Stimulated activated CD4-positive, alpha-beta T cell treated with anti-CD3 and anti-CD28 coated beads, Interleukin-2, amount 100 ng/mL, for 48 hours (primary cell): Measurements from ENCODE around the gene MFN1.
"Not testable (repeated sequence)": the region's sequence is repeated elsewhere in the genome, so short reads cannot be mapped to it uniquely, and the experiment has no call there.

Experiments
- DNase-seq, 2 donors: peaks; one replicate each; pipeline ENCODE4 v3.0.0-alpha.2; 2020

Gene MFN1

DNA sequence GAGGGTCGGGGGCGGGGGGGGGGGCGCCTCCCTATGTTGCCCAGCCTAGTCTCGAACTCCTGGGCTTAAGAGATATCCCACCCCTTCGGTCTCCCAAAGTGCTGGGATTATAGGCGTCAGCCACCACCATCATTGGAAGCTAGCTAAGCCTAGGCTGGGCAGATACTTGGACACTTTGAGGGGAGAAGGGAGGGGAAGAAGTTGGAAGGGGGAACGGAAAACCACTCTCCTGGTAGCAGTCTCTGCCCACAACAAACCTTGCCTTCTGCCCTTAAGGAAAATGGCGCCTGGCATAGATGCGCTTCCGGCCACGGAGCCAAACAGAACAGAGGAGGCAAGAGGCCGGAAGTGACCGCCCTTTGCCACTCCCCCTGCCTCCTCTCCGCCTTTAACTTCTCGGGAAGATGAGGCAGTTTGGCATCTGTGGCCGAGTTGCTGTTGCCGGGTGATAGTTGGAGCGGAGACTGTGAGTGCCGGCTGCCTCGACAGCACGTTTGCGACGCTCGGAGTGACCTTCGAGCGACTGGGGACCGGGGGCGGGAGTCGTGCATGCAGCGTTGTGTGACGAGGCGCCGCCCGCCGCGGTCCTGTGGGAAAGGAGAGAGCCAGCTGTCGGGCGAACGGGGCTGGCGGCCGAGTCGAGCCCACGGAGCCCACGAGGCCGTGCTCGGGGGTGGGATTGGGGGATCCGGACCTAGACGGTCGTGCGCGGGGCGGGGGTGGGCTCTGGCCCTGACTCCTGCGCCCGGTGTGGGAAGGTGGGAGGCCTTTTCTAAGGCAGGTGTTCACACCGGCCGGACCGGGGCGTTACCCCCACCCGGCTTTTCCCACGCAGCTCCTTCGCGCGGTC is at the start of gene MFN1:
Gene MFN1 (plus strand): TSS at position 365 of the 850 bp plus-strand sequence. CDS start 1,143 bp downstream, outside the sequence.
- peak; percentile 74 to 77 for DNase-seq

DNA sequence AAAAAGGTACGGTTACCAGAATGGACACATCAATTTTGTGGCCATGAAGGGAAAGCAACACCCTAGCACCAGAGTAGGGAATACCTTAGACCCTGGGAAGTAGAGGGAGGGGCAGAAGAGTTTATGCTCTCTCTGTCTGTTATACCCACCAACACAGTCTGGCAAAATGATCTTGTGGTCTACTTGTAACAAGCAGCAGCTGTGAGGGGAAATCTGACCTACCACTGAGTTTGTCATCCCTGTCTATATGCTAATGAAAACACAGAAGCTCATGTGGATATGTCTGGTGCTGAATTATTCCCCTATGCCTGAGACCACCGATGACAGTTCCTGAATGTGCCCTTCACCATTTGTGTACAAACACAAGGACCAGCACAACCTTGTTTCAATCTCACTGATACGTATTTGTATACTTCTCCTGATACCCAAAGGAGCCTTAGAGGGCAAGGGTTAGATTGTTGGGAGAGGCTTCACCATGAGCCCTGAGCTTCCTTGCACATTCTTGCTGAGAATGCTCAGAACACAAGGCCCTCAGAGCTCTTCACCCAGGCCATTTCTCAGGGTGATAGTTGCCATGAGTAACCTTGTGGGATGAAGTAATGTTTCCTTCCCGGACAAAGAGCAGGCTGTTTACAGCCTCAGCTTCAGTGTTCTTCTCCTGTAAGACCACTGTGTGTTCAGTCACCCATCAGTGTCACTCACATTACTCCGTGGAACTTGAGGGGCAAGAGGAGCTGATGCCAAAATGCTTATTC is 49.4 kb upstream of the MFN1 start:
- DNase-seq = no peak

- no peak for DNase-seq
Observed at GRCh38 chr3:179299316-179299715, 48.2 kb upstream of the MFN1 start.

GRCh38 chr3:179299999-179300613 is 47.4 kb upstream of the MFN1 start:
- no peak for DNase-seq

GRCh38 chr3:179301645-179302044 is 45.9 kb upstream of the MFN1 start:
- no peak for DNase-seq

GRCh38 chr3:179302111-179302510 is 45.4 kb upstream of the MFN1 start:
- DNase-seq = no peak

DNA sequence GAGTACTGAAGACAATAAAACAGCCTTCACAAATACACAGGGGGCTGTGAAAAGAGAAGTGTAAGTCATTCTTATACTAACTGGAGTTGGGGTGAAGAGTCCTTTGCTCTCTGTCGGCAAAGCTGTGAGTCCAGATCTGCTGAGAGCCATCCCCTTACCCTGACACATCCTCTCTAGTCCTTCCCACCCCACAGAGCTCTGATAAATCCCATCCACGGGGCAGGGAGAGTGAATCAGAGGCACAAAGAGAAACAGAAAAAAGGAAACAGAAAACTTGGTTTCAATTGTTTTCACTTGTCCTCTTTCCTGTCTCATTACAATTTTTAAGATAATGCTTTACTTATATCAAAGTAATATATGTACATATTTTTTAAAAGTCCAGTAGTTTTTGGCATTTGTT is 42.9 kb upstream of the MFN1 start:
- DNase-seq = no peak

DNA sequence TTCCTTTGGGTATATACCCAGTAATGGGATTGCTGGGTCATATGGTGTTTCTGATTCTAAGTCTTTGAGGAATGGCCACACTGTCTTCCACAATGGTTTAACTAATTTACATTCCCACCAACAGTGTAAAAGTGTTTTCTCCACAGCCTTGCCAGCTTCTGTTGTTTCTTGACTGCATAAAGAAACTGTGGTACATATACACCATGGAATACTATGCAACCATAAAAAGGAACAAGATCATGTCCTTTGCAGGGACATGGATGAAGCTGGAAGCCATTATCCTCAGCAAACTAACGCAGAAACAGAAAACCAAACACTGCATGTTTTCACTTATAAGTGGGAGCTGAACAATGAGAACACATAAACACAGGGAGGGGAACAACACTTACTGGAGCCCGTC is 40.1 kb upstream of the MFN1 start:
- DNase-seq = not testable (repeated sequence)

DNA sequence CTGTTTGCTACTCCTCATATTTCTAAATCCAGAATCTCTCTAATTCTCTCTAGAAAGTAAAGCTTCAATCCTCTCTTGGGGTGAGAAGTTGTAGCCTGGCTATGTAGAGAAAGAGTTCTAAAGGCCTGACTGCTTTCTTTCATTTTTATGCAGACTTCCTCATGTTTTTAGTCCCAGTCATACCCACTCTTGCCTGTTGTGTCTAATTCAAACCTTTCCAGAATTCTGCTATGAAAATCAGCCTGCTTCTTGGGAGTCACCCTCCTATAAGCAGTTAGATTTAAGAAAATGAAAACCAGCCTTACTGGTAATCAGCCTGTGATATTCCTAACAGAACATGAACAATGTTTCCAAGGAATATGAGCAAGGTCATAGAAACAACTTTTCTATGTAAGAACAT is 39.5 kb upstream of the MFN1 start:
- DNase-seq = no peak

GRCh38 chr3:179309225-179310078 is 38.1 kb upstream of the MFN1 start:
- DNase-seq = no peak

GRCh38 chr3:179318876-179319275 is 28.6 kb upstream of the MFN1 start:
- no peak for DNase-seq

DNA sequence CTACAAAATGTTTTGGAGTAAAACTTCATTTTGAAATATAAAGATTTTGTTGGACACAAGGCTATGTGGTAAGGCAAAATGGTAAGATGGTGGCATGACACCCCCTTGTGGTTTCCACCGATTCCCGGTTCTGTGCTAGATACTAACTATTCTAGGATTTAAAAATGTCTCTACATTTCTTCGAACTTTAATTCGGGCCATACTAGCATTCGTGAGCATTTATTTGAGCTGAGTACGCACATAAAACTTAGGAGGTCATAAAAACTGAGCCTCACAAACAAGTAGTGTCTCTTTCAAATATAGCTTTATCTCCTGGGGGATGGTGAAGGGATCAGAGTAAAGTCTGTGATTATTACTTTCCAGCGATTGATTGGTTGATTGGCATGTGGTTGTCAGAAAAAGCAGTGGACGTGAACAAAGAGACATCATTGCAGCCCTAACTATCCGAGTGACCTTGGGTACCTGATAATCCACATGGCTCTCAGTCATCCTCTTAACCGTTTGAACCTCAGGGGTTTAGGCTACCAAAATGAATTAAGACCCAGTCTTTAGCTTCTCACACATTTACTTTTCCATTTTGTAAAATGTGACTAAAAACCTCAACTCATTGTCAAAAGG is 25.7 kb upstream of the MFN1 start:
- no peak for DNase-seq

DNA sequence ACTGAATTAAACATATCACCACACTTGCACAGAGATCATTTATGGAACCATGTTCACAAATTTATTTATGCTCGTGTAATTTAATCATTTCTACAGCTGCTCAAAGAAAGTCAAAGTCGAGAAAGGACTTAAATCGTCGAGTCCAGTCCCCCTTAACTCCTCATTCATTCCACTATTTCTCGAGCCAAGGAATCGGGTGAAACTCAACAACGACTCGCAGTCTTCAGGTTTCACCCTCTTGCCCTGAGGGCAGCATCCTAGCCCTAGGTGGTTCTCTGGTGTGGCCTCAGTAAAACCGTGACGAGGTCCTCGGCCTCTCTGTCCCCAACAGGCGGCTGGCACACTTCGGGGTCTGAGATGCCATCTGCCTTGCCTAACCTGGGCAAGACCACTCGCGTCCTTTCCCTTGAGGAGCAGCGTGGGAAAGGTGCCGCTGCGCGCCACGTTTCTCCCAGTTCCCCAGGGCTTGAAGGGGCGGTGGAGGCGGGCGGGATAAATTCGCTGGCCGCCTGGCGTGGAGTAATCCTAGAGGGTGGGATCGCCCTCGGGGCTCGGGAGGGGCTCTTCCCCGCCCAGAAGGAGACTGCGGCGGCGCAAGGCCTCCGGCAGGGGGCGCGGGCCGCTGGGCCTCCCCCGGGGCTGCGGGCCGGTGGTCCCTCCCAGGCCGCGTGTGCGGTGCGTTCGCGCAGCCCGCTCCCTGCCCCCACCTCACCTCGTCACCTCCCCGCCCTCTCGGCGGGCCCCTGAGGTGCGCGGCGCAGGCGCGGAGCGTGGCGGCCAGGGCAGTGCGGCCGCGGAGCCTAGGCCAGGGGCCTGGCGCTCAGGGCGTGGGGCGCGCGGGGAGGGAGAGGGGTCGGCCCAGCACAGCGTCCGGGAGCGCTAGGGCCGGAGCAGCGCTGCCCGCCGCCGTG is 25.0 kb upstream of the MFN1 start, which contains the start of gene ZNF639:
Gene ZNF639 (plus strand): TSS at position 746 of the 911 bp plus-strand sequence. CDS start 5,263 bp downstream, outside the sequence.
- DNase-seq = peak; percentile 71 to 78

- DNase-seq = peak; percentile 51 to 54
Observed at GRCh38 chr3:179323197-179324110, 24.1 kb upstream of the MFN1 start.

DNA sequence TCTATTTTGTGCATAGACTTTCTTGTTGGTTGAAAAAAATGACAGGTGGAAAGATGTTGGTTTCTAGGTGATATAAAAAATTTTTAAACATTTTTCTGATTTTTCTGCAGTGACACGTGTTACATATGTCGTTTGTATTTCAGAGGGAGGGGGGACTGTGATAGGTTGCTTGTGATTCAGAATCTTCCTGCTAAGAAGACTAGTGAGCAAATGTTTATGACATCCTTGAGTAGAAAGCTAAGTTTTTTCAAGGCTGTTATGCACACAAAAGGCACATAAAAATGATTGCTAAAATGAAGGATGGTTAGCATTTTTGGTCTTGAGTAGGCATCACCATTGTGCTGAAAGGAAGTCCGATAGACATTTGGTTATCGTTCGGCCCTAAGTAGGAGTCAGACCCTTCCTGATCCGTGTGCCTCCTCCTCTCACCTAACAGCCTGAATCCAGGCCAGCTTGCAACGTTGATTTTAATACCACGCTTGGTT is 23.2 kb upstream of the MFN1 start:
- no peak for DNase-seq

DNA sequence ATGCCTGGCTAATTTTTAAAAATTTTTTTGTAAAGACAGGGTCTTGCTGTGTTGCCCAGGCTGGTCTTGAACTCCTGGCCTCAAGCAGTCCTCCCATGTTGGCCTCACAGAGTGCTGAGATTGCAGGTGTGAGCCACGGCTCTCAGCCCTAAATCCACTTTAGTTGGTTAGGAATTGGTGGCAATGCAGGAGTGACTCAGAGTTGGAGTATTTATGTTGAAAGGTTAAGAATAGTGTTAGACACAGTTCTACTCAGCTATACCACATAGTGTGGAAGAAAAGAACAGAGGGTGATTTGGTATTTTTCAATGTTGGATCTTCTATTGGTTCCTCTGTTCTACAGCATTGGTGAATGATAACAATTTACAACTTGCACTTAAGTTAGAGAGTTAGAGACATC is 17.1 kb upstream of the MFN1 start:
- DNase-seq = no peak

GRCh38 chr3:179332240-179332639 is 15.3 kb upstream of the MFN1 start:
- DNase-seq = no peak

DNA sequence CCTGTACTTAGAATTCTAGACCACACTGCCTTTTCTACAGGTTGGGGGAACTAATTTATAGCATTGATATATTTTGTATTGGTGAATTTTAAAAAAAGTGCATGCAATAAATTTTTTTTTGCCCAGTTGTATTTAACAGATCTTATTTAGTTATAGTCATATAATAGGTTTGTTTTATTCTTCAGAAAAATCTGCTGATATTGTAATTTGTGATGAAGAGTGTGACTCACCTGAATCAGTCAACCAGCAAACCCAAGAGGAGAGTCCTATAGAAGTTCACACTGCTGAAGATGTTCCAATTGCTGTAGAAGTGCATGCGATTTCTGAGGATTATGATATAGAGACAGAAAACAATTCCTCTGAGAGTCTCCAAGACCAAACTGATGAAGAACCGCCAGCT is 14.4 kb upstream of the MFN1 start:
- no peak for DNase-seq

DNA sequence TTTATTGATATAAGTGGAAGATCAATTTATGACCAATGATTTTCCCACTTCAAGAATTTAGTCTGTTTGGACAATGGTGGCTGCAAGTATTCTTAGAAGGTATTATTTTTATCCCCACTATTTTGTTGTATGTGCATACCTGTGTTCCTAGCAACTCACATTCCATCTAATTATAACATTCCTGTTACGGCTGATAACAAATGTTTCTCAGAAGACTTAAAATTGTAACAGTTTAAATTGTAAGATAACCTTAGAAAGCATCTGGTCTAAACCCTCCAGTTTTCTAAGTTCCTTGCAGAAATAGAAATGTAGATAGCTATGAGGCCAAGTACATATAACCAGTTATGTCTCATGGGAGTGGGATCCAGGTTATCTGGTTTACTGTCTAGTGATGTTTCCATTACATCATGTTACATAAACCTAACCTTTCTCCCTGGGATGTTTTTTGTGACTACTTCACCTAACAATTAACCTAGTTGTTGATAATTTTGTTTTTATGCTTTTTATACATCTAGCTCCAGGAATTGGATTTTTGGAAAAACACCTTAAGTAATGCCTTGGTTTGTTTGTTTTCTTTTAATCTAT is 11.1 kb upstream of the MFN1 start:
- no peak for DNase-seq
